HUES48 (cell line): ENCODE measurements around the gene ADAMTS13.

Source experiments
- H3K27ac ChIP-seq: one replicate; pipeline ENCODE4 v1.7.0; 2013; ENCODE audit warnings: low read depth, low read length, inconsistent platforms
- H3K27me3 ChIP-seq: 2 replicates; pipeline ENCODE4 v1.6.1; 2013; ENCODE audit warnings: mild to moderate bottlenecking, low read length; ENCODE audit not compliant: control insufficient read depth, insufficient read depth
- H3K36me3 ChIP-seq: 2 replicates; pipeline ENCODE4 v1.6.1; 2013; ENCODE audit warnings: low read length; ENCODE audit not compliant: control insufficient read depth, insufficient read depth
- H3K4me1 ChIP-seq: 2 replicates; pipeline ENCODE4 v1.6.1; 2013; ENCODE audit warnings: mild to moderate bottlenecking, low read length; ENCODE audit not compliant: control insufficient read depth, insufficient read depth
- H3K4me3 ChIP-seq: 2 replicates; pipeline ENCODE4 v1.5.1; 2013; ENCODE audit warnings: mild to moderate bottlenecking, low read depth, low read length
- H3K9ac ChIP-seq: 2 replicates; pipeline ENCODE4 v1.6.1; 2013; ENCODE audit warnings: mild to moderate bottlenecking, low read depth, low read length, moderate library complexity
- H3K9me3 ChIP-seq: 2 replicates; pipeline ENCODE4 v1.6.1; 2013; ENCODE audit warnings: low read length; ENCODE audit not compliant: control insufficient read depth, insufficient read depth

Gene ADAMTS13

DNA sequence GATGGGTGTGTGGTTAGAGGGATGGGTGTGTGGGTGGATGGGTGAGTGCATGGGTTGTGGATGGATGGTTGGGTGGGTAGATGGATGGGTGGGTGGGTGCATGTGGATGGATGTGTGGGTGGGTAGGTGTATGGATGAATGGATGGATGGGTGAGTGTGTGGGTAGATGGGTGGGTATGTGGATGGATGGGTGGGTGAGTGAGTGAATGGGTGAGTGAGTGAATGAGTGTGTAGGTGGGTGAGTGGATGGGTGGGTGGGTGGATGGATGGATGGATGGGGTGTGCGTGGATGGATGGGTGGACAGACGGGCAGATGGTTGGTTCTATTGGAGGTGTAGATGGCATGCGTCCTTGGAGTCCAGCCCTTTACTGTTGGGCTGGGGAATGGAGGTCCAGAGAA, 28.8 kb upstream of the ADAMTS13 start:
- no peak overlapping the region for H3K27ac ChIP-seq
- H3K9me3 ChIP-seq: no peaks in the 10 kb centered on the region
- no peak overlapping the region for H3K4me3 ChIP-seq
- H3K27me3 ChIP-seq: peaks cover 5% of the 10 kb centered on the region
- H3K36me3 ChIP-seq: no peaks in the 10 kb centered on the region
- H3K9ac ChIP-seq: no peak overlapping the region
- H3K4me1 ChIP-seq: no peaks in the 10 kb centered on the region

- Histone ChIP-seq H3K27me3 (peaks cover 5% of the 10 kb centered on the region), H3K9me3 (no peaks in the 10 kb centered on the region), H3K9ac (no peak overlapping the region), H3K27ac (no peak overlapping the region), H3K36me3 (no peaks in the 10 kb centered on the region), H3K4me1 (no peaks in the 10 kb centered on the region), H3K4me3 (no peak overlapping the region)
These were observed 27.4 kb upstream of the ADAMTS13 start for GRCh38 chr9:133394687-133395271.

DNA sequence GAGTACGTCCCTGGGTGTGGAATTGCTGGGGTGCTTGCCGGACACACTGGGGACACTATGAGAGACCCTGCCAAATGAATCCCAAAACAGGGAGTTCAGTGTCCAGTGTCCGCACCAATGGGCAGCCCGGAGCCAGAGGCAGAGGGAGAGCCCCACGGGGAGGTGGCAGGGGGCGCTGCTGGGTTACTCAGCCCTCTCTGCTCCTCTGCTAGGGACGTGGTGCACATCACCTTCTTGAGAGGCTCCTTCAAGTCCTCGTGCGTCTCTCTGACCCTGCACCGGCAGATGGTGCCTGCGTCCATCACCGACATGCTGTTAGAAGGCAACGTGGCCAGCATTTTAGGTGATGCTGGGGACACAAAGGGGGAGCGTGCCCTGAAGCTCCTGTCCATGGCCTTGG, 25.2 kb upstream of the ADAMTS13 start:
- no peaks in the 10 kb centered on the region for H3K4me1 ChIP-seq
- no peaks in the 10 kb centered on the region for H3K36me3 ChIP-seq
- no peak overlapping the region for H3K4me3 ChIP-seq
- H3K9ac ChIP-seq: no peak overlapping the region
- peaks cover 5% of the 10 kb centered on the region for H3K27me3 ChIP-seq
- no peak overlapping the region for H3K27ac ChIP-seq
- no peaks in the 10 kb centered on the region for H3K9me3 ChIP-seq

DNA sequence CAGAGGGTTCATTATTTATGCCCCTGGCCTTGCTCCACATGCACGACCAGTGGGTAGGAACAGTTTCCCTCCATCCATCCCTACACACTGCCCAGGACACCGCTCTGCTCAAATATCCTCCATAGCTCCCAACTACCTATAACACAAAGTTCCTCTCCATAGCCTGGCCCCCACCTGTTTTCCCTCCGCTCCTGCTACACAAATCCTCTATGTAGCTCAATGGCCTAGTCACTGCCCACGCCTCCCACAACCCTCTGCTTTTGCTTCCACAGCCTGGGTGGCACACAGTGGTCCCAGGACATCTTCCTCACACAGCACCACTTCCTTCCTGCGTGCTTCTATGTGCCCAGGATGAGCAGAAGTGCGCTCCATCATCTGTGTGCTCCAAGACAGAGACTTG, 24.8 kb upstream of the ADAMTS13 start:
- H3K27ac ChIP-seq: no peak overlapping the region
- H3K27me3 ChIP-seq: peaks cover 5% of the 10 kb centered on the region
- no peak overlapping the region for H3K9ac ChIP-seq
- H3K4me1 ChIP-seq: no peaks in the 10 kb centered on the region
- no peak overlapping the region for H3K4me3 ChIP-seq
- 0 out of 2 replicates have a peak, but pooled peaks cover under 1% of the 10 kb centered on the region for H3K36me3 ChIP-seq
- no peaks in the 10 kb centered on the region for H3K9me3 ChIP-seq

DNA sequence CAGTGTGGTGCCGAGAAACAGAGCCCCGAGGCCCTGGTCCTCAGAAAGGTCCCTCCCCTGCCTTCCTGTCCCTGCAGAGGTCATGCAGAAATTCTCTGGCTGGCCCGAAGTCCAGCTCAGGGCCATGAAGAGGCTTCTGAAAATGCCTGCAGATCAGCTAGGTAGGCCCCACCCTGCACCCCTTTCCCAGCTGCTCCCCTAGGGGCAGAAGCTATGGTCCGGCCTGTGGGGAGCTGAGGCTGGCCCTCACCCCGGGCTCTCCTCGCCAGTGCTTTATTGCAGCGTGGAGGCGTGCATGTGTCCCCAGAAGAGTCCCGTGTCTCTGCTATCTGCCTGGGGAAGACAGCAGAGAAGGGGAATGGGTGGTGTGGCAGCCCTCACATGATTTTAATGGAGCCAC, 24.3 kb upstream of the ADAMTS13 start:
- Histone ChIP-seq H3K4me3 (no peak overlapping the region), H3K4me1 (no peaks in the 10 kb centered on the region), H3K27me3 (peaks cover 5% of the 10 kb centered on the region), H3K9me3 (no peaks in the 10 kb centered on the region), H3K36me3 (0 out of 2 replicates have a peak, but pooled peaks cover 5% of the 10 kb centered on the region), H3K9ac (no peak overlapping the region), H3K27ac (no peak overlapping the region)

GRCh38 chr9:133400292-133400691, 21.9 kb upstream of the ADAMTS13 start:
- no peak overlapping the region for H3K4me3 ChIP-seq
- H3K9ac ChIP-seq: no peak overlapping the region
- no peak overlapping the region for H3K27ac ChIP-seq
- peaks cover 14% of the 10 kb centered on the region for H3K36me3 ChIP-seq
- H3K4me1 ChIP-seq: no peaks in the 10 kb centered on the region
- H3K27me3 ChIP-seq: peaks cover 5% of the 10 kb centered on the region; the same call in 1 of the 2 replicates
- H3K9me3 ChIP-seq: no peaks in the 10 kb centered on the region

GRCh38 chr9:133401588-133401987, 20.6 kb upstream of the ADAMTS13 start:
- Histone ChIP-seq H3K9ac (no peak overlapping the region), H3K36me3 (peaks cover 27% of the 10 kb centered on the region), H3K4me3 (no peak overlapping the region)

DNA sequence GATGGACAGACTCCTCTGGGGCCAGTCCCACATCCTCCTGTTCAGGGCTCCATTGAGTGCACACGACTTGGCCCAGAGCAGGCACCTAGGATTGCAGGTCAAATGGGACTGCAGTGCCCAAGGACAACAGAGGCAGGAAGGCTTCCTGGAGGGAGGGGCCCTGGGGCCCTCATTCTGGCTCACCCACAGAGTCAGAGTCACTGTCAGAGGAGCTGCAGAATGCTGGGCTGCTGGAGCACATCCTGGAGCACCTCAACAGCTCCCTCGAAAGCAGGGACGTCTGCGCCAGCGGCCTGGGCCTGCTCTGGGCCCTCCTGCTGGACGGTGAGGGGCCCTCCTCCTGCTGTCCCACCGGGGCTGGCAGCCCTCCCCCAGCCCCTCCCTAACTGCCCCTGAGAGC, 19.5 kb upstream of the ADAMTS13 start:
- Histone ChIP-seq H3K27me3 (peaks cover 2% of the 10 kb centered on the region; the same call in 1 of the 2 replicates), H3K4me1 (no peaks in the 10 kb centered on the region), H3K4me3 (no peak overlapping the region), H3K27ac (no peak overlapping the region), H3K9ac (no peak overlapping the region), H3K9me3 (no peaks in the 10 kb centered on the region), H3K36me3 (peaks cover 31% of the 10 kb centered on the region)

More at GRCh38 chr9:133401588-133401987, 20.6 kb upstream of the ADAMTS13 start:
- Histone ChIP-seq H3K27me3 (peaks cover 5% of the 10 kb centered on the region; the same call in 1 of the 2 replicates), H3K4me1 (no peaks in the 10 kb centered on the region), H3K27ac (no peak overlapping the region), H3K9me3 (no peaks in the 10 kb centered on the region)

- Histone ChIP-seq H3K27ac (no peak overlapping the region), H3K4me3 (no peak overlapping the region), H3K9ac (no peak overlapping the region), H3K4me1 (no peaks in the 10 kb centered on the region), H3K9me3 (no peaks in the 10 kb centered on the region), H3K36me3 (peaks cover 43% of the 10 kb centered on the region), H3K27me3 (no peaks in the 10 kb centered on the region)
These were observed 18.3 kb upstream of the ADAMTS13 start for GRCh38 chr9:133403766-133404453.

DNA sequence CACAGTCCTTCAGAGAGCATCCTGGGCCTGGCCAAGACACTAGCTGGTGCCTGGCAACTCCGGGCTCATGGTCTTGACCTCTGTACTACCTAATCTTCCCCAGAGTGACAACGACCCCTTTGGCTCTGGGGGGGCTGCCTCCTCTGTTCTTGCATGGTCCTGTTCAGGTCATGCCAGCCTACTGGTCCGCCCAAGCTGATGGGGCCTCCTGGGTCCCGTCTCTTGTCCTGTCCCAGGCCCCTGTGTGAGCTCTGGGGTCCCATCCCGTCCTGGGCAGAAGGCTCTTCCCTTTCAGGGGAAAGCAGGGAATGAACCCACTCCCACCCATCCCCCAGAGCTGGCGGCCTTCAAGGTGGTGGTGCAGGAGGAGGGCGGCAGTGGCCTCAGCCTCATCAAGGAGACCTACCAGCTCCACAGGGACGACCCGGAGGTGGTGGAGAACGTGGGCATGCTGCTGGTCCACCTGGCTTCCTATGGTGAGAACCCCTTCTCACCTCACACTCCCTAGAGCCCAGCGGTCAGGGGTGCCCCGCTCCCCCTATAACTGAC, 17.6 kb upstream of the ADAMTS13 start:
- no peaks in the 10 kb centered on the region for H3K27me3 ChIP-seq
- H3K9ac ChIP-seq: no peak overlapping the region
- no peak overlapping the region for H3K4me3 ChIP-seq
- no peaks in the 10 kb centered on the region for H3K4me1 ChIP-seq
- H3K36me3 ChIP-seq: peaks cover 48% of the 10 kb centered on the region
- H3K9me3 ChIP-seq: no peaks in the 10 kb centered on the region
- H3K27ac ChIP-seq: no peak overlapping the region
